Endothelial cell of umbilical vein (primary cell): ENCODE measurements around the gene P2RX3.

Experiments used
- CTCF ChIP-seq, 2 donors: IDR thresholded peaks; 1 replicate in 1 of 2; 2 replicates in 1 of 2; pipeline ENCODE4 v1.5.1; 2011; ENCODE audit warnings: low read length in 2 of 2, mild to moderate bottlenecking in 2 of 2, moderate library complexity in 2 of 2, control low read depth in 1 of 2, inconsistent platforms in 1 of 2, low read depth in 1 of 2; ENCODE audit not compliant: insufficient read depth in 1 of 2; ENCODE audit errors: extremely low read depth in 1 of 2
- FOS ChIP-seq: IDR thresholded peaks from 2 replicates; pipeline ENCODE4 v1.6.1; 2011; ENCODE audit warnings: mild to moderate bottlenecking, low read length, moderate library complexity, borderline replicate concordance; ENCODE audit not compliant: insufficient read depth
- MYC ChIP-seq: IDR thresholded peaks from one replicate; pipeline ENCODE4 v1.6.1; 2011; ENCODE audit warnings: mild to moderate bottlenecking, low read depth, low read length
- POLR2A ChIP-seq: IDR thresholded peaks from 2 replicates; pipeline ENCODE4 v1.6.1; 2012; ENCODE audit warnings: low read depth, mild to moderate bottlenecking, control low read depth, low read length
- POLR2AphosphoS5 ChIP-seq: IDR thresholded peaks from 2 replicates; pipeline ENCODE4 v1.6.1; 2012; ENCODE audit warnings: low read depth, mild to moderate bottlenecking, control low read depth, low read length, moderate library complexity; ENCODE audit not compliant: insufficient read depth

GRCh38 chr11:57303990-57304579 lies 34.1 kb upstream of the P2RX3 start:
- TF ChIP-seq FOS = no peak
- TF ChIP-seq CTCF (IDR thresholded peaks at IDR 0.05; ENCODE audit: extremely low read depth in 1 of 2, insufficient read depth in 1 of 2, low read depth in 1 of 2, low read length in 2 of 2) = no peak
- TF ChIP-seq POLR2A = no peak
- TF ChIP-seq POLR2AphosphoS5 = no peak
- TF ChIP-seq MYC = no peak
